Measurements from ENCODE around the gene PXYLP1. TPM values are rescaled to one million over a fixed set of nuclear protein-coding genes. Genes with fewer than 3 reads are reported as not detected.

PXYLP1 gene
- total and polyA plus RNA-seq, 9 of the 15 experiments (the other 6 are each of a cell fraction or from before 2014, with no cell fraction given), result 0.80 to 2.9 (median 1.3) TPM

- Histone ChIP-seq H3K4me2 (ENCODE audit: insufficient read depth, low read length) (no peak overlapping the region), H3K27ac (ENCODE audit: extremely low read depth, low read depth, low read length) (no peak overlapping the region), H3K27me3 (ENCODE audit: control insufficient read depth in 2 of 2, insufficient read depth in 2 of 2, low read length in 2 of 2) (peaks cover 0 to 18% of the 10 kb centered on the region in 2 experiments; a peak in 3 of 5 replicates), H3K36me3 (ENCODE audit: control insufficient read depth, insufficient read depth, low read length) (no peaks in the 10 kb centered on the region), H3K9ac (ENCODE audit: insufficient read depth in 1 of 2, low read depth in 2 of 2, low read length in 2 of 2) (no peak overlapping the region), H3K79me2 (ENCODE audit: control insufficient read depth, insufficient read depth, low read length) (no peaks in the 10 kb centered on the region), H3K9me3 (replicated peaks; ENCODE audit: control insufficient read depth, insufficient read depth, low read depth, low read length) (no peaks in the 10 kb centered on the region), H4K20me1 (replicated peaks; ENCODE audit: control insufficient read depth, insufficient read depth, low read length) (no peaks in the 10 kb centered on the region), H2AFZ (ENCODE audit: low read depth, low read length) (no peak overlapping the region), H3K9me1 (ENCODE audit: control insufficient read depth, insufficient read depth, low read length) (no peaks in the 10 kb centered on the region), H3K4me3 (no peak overlapping the region), H3K4me1 (replicated peaks in 1 of 2; ENCODE audit: control insufficient read depth in 2 of 2, insufficient read depth in 2 of 2, low read length in 2 of 2) (peaks cover 0 to 6% of the 10 kb centered on the region in 2 experiments; a peak in 3 of 5 replicates)
- ChIA-PET CTCF (ENCODE audit: low intra/inter-chr PET ratio) (interaction anchor here (0.6 kb wide), 1 partner anchor 158 kb away, joined by 5 read pairs; no protein-coding TSS in a partner anchor), POLR2A (interaction anchor here (1.1 kb wide), 2 partner anchors 75 to 148 kb away, joined by 3 read pairs; no protein-coding TSS in a partner anchor)
- ATAC-seq, result no peak; the same call in 2 of the 3 replicates
- BruUV-seq (replicated peaks), result no TSS peak
- no peak for FAIRE-seq
- no peak for DNase-seq (ENCODE audit: extremely low read depth in 1 of 4, low spot score in 3 of 4)
- TF ChIP-seq CEBPB (tag; IDR thresholded peaks at IDR 0.05) (no peak), TAF15 (IDR thresholded peaks at IDR 0.05; ENCODE audit: low read depth, low read length) (no peak), ARID4B (CRISPR knock-in tag; IDR thresholded peaks at IDR 0.05) (no peak), NR0B1 (IDR thresholded peaks at IDR 0.05; ENCODE audit: partially characterized antibody) (no peak), HDGF (IDR thresholded peaks at IDR 0.05) (no peak), EWSR1 (IDR thresholded peaks at IDR 0.05; ENCODE audit: borderline replicate concordance, low read depth, partially characterized antibody) (no peak), CHD1 (IDR thresholded peaks at IDR 0.05; ENCODE audit: low read length) (no peak), HES1 (IDR thresholded peaks at IDR 0.05; ENCODE audit: low read depth) (no peak), ASH1L (IDR thresholded peaks at IDR 0.05; ENCODE audit: borderline replicate concordance, low read depth, partially characterized antibody) (no peak), SRSF3 (IDR thresholded peaks at IDR 0.05; ENCODE audit: insufficient read depth, low read length) (no peak), NFYB (IDR thresholded peaks at IDR 0.05; ENCODE audit: extremely low read depth, insufficient read length) (no peak), KLF13 (tag; IDR thresholded peaks at IDR 0.05; ENCODE audit: borderline replicate concordance, low read depth) (no peak)
- in situ Hi-C loops (cut with MboI), result no loop called here
- intact Hi-C loops (cut with micrococcal nuclease), result no loop called here
Observed at GRCh38 chr3:141305436-141305835, 73.8 kb downstream of the PXYLP1 start.

Data from K562 (cell line).